ENCODE results near the gene EHMT1. TPM values are rescaled to one million over a fixed set of nuclear protein-coding genes. Genes with fewer than 3 reads are reported as not detected.
"Not testable (repeated sequence)": the region's sequence is repeated elsewhere in the genome, so short reads cannot be mapped to it uniquely, and the experiment has no call there.

The EHMT1 gene
- total RNA-seq, 2 experiments from 2014 or later = 111 to 118 TPM

DNA sequence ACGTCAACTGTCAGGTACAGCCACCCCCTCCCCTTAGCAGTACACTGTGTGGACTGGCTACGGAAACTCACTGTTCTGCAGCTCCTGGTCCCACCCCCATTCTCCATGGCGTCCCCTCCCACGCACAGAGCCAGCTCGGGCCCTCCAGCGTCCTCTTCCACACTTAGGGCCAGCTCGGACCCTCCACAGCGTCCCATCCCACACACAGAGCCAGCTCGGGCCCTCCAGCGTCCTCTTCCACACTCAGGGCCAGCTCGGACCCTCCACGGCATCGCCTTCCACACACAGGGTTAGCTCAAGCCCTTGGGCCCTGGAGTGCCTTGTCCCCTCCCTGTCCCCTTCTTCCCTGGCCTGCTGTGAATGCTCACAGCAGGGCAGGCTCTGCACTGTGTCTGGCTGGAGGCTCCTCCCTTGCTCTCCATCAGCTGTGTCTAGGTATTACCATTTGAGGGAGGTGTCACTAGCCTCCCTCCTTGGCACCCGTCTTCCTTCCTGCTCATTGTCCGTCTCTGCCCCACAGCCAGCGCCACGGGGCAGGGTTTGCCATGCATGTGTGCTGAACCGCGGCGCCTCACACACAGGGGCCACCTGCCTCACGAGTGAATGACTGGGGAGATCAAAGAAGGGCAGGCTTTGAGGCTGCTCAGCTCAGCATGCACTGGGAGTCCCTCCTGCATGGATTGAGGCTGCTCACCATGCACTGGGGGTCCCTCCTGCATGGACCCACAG, 180.3 kb downstream of the EHMT1 start:
- Mint-ChIP-seq H3K27me3 (no peaks in the 10 kb centered on the region), H3K9me3 (no peaks in the 10 kb centered on the region), H3K4me1 (no peaks in the 10 kb centered on the region), H3K27ac (no peak overlapping the region), H3K4me3 (no peak overlapping the region), H3K36me3 (peaks cover 20% of the 10 kb centered on the region)
- DNase-seq (no peak), ATAC-seq (ENCODE audit: low read depth) (no peak)
- POLR2A ChIA-PET = no interaction called here

DNA sequence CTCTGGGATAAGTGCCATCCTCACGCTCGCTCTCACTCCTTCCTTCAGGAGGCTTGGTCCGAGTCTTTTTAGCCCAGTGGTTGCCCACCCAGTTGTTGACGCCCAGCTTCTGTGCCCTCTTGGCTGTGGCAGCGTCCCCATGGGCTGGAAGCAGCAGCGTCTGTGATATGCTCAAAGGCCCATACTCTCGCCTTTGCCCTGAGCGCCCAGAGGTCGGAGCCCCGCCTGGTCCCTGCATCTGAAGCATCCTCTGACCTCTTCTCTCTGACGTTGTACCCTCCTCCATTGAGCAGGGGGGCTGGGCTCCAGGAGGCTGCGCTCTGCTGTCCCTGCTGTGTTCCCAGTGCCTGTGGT, 180.8 kb downstream of the EHMT1 start:
- H3K36me3 Mint-ChIP-seq = peaks cover 18% of the 10 kb centered on the region
- ATAC-seq (ENCODE audit: low read depth) (no peak), DNase-seq (no peak)
- H3K27ac Mint-ChIP-seq = no peak overlapping the region
- H3K4me1 Mint-ChIP-seq = no peaks in the 10 kb centered on the region
- POLR2A ChIA-PET = no interaction called here
- no peak overlapping the region for H3K4me3 Mint-ChIP-seq
- no peaks in the 10 kb centered on the region for H3K9me3 Mint-ChIP-seq
- H3K27me3 Mint-ChIP-seq = no peaks in the 10 kb centered on the region

DNA sequence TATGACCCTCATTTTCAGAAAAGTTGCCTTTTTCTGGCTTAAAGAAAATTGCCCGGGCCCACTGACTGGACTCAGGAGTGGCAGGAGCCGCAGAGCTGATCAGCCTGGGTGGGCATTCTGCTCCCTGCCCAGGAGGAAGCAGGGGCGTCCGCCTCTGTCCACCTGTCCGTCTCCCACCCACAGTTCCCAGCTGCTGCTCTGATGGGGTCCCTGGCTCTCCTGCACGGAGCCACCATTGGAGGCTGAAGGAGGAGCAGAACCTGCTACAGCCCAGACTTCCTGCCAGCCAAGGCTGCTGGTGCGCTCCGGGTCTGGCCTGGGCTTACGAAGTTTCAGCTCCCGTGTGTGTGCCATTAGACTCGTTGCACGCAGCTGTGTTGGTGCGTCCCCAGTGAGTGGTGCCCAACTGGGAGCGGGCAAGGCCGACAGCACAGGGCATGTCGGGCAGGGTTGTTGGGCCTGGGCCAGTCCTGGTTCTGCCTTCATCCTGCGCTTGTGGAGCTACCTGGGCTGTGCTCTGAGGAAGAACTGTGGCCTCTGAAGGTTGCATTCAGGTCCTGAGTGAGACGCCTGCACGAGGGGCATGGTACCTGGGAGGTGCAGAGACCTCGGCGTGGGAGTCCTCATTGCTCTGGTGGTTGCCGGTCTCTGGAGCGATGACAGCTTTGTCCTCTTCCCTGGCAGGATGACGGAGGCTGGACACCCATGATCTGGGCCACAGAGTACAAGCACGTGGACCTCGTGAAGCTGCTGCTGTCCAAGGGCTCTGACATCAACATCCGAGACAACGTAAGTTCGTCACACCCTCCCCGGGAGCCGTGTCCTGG, 181.6 kb downstream of the EHMT1 start:
- DNase-seq = no peak
- Mint-ChIP-seq H3K4me1 (no peaks in the 10 kb centered on the region), H3K27me3 (no peaks in the 10 kb centered on the region), H3K9me3 (peaks cover 3% of the 10 kb centered on the region), H3K4me3 (no peak overlapping the region), H3K36me3 (peaks cover 23% of the 10 kb centered on the region), H3K27ac (no peak overlapping the region)
- ATAC-seq (ENCODE audit: low read depth) = no peak
- POLR2A ChIA-PET = no interaction called here

DNA sequence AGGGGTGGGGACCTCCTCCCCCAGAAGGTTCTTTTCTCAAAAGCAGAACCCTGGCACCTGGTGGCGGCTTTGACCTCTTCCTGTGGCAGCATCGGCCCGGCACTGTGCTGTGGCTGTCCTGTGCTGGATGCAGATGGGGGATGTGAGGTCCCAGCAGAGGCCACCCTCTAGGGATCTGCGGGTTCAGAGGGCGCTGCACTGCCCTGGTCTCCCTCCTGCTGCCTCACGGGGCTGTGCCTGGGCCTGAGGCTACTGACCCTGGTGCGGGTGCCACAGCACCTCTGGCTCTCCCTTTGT, 182.2 kb downstream of the EHMT1 start:
- POLR2A ChIA-PET = no interaction called here
- Mint-ChIP-seq H3K4me3 (no peak overlapping the region), H3K27me3 (no peaks in the 10 kb centered on the region), H3K4me1 (no peaks in the 10 kb centered on the region), H3K27ac (no peak overlapping the region), H3K36me3 (peaks cover 20% of the 10 kb centered on the region), H3K9me3 (peaks cover 3% of the 10 kb centered on the region)
- DNase-seq (no peak), ATAC-seq (ENCODE audit: low read depth) (no peak)

DNA sequence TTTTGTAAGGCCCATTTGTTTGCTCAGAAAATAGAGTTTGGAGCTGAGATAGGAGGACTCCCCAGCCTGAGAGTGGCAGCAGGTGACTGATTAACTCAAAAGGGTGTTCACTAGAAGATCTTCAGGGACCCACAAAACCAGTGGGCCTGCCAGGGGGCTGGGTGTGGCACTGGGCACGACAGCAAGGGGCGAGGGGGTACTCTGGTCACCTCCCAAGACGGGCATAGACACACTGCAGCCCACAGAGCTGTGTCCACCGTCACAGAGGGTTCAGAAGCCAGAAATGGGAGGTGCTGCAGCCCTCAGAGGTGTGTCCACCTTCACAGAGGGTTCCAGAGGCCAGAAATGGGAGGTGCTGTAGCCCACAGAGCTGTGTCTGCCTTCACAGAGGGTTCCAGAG, 183.2 kb downstream of the EHMT1 start:
- no peak for DNase-seq
- POLR2A ChIA-PET = no interaction called here
- H3K27ac Mint-ChIP-seq = peak overlapping the region; percentile 18

DNA sequence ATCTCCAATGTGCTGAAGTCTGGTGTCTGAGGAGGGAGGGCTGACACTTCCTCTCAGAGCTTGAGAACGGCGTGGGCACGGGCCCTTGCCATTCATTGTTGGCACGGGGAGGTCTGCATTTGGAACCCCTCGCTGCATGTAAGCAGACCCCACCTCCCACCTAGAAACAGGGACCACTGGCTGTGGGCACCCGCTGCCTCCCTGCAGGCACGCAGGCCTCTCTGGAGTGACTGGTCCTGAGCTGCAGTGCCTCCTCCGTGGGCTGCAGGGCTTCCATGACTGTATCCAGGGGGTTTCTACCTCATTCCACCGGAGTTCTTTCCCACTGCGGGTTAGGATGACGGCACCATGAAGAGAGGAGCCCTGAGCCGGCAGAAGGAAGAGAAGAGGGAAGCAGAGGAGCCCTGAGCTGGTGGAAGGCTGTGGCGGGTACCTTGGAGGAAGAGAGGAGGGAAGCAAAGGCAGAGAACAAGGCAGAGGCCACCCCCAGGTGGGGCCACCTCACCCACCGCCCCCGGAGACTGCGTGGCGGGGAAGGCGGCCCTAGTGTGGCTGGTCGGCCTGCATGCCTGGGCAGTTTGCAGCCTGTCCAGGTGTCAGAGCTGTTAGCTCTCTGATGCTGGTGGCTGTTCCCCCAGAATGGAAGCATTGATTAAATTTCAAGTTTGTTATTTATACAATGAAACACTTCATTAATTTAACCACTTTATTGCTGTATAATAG, 183.9 kb downstream of the EHMT1 start:
- H3K4me1 Mint-ChIP-seq = peaks cover 2% of the 10 kb centered on the region
- ATAC-seq (ENCODE audit: low read depth) = no peak
- no peaks in the 10 kb centered on the region for H3K27me3 Mint-ChIP-seq
- no peak overlapping the region for H3K4me3 Mint-ChIP-seq
- DNase-seq = no peak
- POLR2A ChIA-PET = no interaction called here
- H3K27ac Mint-ChIP-seq = no peak overlapping the region
- H3K9me3 Mint-ChIP-seq = peaks cover 3% of the 10 kb centered on the region
- H3K36me3 Mint-ChIP-seq = peaks cover 28% of the 10 kb centered on the region

More for the DNA sequence above, 183.2 kb downstream of the EHMT1 start:
- Mint-ChIP-seq H3K27me3 (no peaks in the 10 kb centered on the region), H3K9me3 (peaks cover 3% of the 10 kb centered on the region), H3K36me3 (peaks cover 27% of the 10 kb centered on the region), H3K4me1 (no peaks in the 10 kb centered on the region), H3K4me3 (no peak overlapping the region)
- no peak for ATAC-seq (ENCODE audit: low read depth)

DNA sequence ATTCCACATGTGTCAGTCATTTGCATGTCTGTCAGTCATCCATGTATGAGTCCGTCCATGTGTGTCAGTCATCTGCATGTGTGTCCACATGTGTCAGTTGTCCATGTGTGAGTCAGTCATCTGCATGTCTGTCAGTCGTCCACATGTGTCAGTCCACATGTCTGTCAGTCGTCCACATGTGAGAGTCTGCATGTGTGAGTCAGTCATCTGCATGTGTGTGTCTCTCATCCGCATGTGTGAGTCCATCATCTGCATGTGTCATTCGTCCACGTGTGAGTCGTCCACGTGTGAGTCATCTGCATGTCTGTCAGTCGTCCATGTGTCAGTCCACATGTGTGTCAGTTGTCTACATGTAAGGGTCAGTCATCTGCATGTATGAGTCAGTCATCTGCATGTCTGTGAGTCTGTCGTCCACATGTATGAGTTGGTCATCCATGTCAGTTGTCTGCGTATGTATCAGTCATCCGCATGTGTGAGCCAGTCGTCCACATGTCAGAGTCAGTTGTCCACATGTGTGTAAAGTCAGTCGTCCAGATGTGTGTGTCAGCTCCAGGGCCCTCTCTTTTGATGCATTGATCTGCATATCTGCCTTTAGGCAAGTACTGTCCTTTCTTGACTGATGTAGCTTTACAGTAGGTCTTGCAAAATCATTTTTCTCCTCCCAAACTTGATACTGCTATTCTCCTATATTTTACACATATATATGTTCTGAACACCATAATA, 186.3 kb downstream of the EHMT1 start:
- POLR2A ChIA-PET = no interaction called here
- peaks cover 30% of the 10 kb centered on the region for H3K36me3 Mint-ChIP-seq
- H3K27me3 Mint-ChIP-seq = no peaks in the 10 kb centered on the region
- peaks cover 9% of the 10 kb centered on the region for H3K4me1 Mint-ChIP-seq
- no peak for DNase-seq
- no peak overlapping the region for H3K4me3 Mint-ChIP-seq
- ATAC-seq (ENCODE audit: low read depth) = no peak
- no peak overlapping the region for H3K27ac Mint-ChIP-seq
- peaks cover 3% of the 10 kb centered on the region for H3K9me3 Mint-ChIP-seq

DNA sequence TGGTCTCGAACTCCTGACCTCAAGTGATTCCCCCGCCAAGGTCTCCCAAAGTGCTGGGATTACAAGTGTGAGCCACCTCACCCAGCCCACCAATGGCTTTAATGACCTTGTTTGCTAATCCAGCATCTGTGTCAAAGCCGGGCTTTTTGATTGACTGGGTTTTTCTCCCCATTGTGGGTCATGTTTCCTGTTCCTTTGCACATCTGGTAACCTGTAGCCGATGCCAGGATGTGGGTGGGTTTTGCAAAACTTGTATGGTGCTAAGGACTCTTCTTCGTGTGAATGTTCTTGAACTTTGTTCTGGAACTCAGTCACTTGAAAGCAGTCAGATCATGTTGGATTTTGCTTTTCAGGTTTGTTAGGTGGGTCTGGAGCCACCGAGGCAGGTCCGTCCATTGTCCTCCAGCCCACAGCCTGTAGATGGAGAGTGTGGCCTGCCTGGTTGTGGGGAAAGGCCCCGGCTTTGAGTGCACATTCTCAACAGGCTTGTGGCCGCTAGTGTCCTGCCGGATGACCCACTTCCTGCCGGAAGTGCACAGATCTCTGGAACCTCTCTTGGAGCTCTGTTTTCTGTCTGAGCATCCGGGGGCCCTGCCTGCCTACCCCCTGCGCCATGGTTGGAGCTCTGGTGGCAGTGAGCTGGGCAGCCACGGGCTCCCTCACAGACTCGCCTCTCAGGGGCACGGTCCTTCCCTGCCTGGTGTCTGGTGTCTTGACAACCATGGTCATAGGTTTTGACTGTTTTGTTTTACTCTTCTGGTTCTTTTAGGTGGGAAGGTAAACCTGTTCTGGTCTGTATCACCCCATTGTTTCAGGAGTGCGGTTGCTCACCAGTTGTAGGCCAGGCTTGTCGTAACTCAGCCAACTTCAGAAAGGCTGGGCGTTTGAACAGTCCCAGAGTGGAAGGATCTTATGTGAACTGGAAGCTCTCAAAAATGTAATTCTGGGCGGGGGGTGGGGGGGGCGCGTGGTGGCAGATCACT, 189.2 kb downstream of the EHMT1 start:
- ATAC-seq (ENCODE audit: low read depth) (peak; percentile 82), DNase-seq (no peak)
- POLR2A ChIA-PET = no interaction called here
- Mint-ChIP-seq H3K36me3 (peaks cover 30% of the 10 kb centered on the region), H3K27ac (no peak overlapping the region), H3K4me3 (peak overlapping the region; percentile 3), H3K27me3 (no peaks in the 10 kb centered on the region), H3K9me3 (peaks cover 3% of the 10 kb centered on the region), H3K4me1 (peaks cover 9% of the 10 kb centered on the region)

DNA sequence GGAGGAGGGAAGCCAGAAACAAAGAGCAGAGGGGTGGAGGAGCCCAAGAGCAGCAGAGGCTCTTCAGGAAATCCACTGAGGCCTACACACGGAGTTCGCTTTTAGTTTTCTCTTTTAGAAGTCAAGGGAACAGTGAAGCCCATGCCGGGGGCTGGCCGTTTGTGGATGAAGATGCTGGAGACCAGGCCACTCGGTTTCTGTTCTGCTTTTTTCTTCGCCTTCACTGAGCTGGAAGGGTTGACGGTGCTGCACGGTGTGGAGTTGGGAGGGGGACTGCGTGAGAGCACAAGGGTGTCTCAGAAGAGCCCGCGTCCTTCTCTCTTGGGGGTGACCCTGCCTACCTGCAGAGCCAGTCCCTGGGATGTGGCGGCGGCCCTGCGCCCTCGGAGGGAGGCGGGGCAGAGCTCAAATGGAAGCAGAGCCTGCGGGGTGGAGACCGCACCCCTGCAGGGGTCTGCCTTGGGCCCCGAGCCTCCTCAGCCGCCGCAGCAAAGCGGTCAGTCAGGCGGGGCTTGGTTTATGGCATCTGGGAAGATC, 190.3 kb downstream of the EHMT1 start:
- no peaks in the 10 kb centered on the region for H3K27me3 Mint-ChIP-seq
- peaks cover 3% of the 10 kb centered on the region for H3K9me3 Mint-ChIP-seq
- peaks cover 9% of the 10 kb centered on the region for H3K4me1 Mint-ChIP-seq
- peaks cover 23% of the 10 kb centered on the region for H3K36me3 Mint-ChIP-seq
- H3K27ac Mint-ChIP-seq = no peak overlapping the region
- ATAC-seq (ENCODE audit: low read depth) = no peak
- no peak for DNase-seq
- POLR2A ChIA-PET = no interaction called here
- H3K4me3 Mint-ChIP-seq = no peak overlapping the region

DNA sequence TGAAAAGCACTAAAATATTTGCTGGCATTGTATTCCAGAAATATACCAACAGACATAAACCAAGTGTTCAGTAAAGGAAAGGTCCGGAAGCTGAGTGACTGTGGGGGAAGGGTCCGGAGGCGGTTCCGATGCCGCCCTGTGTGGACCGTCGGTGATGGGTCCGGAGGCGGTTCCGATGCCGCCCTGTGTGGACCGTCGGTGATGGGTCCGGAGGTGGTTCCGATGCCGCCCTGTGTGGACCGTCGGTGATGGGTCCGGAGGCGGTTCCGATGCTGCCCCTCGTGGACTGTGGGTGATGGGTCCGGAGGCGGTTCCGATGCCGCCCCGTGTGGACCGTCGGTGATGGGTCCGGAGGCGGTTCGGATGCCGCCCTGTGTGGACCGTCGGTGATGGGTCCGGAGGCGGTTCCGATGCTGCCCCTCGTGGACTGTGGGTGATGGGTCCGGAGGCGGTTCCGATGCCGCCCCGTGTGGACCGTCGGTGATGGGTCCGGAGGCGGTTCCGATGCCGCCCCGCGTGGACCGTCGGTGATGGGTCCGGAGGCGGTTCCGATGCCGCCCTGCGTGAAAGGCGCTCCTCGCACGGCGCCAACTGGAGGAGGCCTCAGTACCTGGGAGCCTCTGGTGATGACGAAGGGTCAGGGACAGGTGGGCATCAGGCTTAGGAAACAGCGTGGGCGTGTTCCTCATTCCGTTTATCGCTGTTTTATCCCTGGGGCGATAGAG, 191.1 kb downstream of the EHMT1 start:
- H3K9me3 Mint-ChIP-seq; H3K4me1 Mint-ChIP-seq; POLR2A ChIA-PET; ATAC-seq (ENCODE audit: low read depth); H3K4me3 Mint-ChIP-seq; DNase-seq; H3K27me3 Mint-ChIP-seq; H3K27ac Mint-ChIP-seq: not testable (repeated sequence)
- H3K36me3 Mint-ChIP-seq = peaks cover 25% of the 10 kb centered on the region

DNA sequence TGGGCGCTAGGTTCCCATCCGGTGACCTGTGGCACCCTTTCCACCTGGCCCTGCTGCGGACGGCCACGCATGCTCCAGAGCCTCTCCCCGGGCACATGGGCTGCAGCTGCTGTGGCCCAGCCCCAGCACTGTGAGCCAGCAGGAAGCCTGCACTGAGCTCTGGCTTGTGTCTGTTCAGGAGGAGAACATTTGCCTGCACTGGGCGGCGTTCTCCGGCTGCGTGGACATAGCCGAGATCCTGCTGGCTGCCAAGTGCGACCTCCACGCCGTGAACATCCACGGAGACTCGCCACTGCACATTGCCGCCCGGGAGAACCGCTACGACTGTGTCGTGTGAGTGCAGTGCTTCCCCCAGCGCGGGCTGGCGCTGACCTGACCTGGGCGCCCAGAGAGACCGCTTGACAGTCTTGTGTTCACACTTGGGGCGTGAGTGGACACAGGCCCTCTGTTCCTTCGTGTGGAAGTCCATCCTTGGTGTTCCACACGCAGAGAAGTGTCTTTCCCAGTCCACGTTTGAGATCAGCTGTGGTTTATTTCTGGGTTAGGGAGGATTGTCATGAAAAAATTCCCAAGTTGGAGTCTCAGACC, 192.6 kb downstream of the EHMT1 start:
- peak; percentile 19 for DNase-seq
- no peak for ATAC-seq (ENCODE audit: low read depth)
- H3K4me1 Mint-ChIP-seq = peaks cover 9% of the 10 kb centered on the region
- H3K27ac Mint-ChIP-seq = no peak overlapping the region
- H3K27me3 Mint-ChIP-seq = no peaks in the 10 kb centered on the region
- POLR2A ChIA-PET = no interaction called here
- peaks cover 29% of the 10 kb centered on the region for H3K36me3 Mint-ChIP-seq
- H3K9me3 Mint-ChIP-seq = peaks cover 7% of the 10 kb centered on the region
- no peak overlapping the region for H3K4me3 Mint-ChIP-seq
